Measurements from ENCODE around the gene FBXO33.
"Not testable (repeated sequence)": the region's sequence is repeated elsewhere in the genome, so short reads cannot be mapped to it uniquely, and the experiment has no call there.

The FBXO33 gene

GRCh38 chr14:39368261-39368959 is 63.8 kb downstream of the FBXO33 start:
- DNase-seq = peak; percentile 33

GRCh38 chr14:39367387-39367751 is 64.9 kb downstream of the FBXO33 start:
- DNase-seq = no peak

- no peak for DNase-seq
Observed at GRCh38 chr14:39366460-39367386, 65.5 kb downstream of the FBXO33 start.

- DNase-seq = no peak
Observed at GRCh38 chr14:39365354-39365753, 66.9 kb downstream of the FBXO33 start.

GRCh38 chr14:39364509-39364908 is 67.7 kb downstream of the FBXO33 start:
- no peak for DNase-seq

GRCh38 chr14:39361556-39361955 is 70.7 kb downstream of the FBXO33 start:
- not testable (repeated sequence) for DNase-seq

- no peak for DNase-seq
Observed at GRCh38 chr14:39360316-39360715, 71.9 kb downstream of the FBXO33 start.

- not testable (repeated sequence) for DNase-seq
Observed at GRCh38 chr14:39359069-39359468, 73.2 kb downstream of the FBXO33 start.

GRCh38 chr14:39351708-39352107 is 80.5 kb downstream of the FBXO33 start:
- DNase-seq = no peak

GRCh38 chr14:39350866-39351265 is 81.4 kb downstream of the FBXO33 start:
- DNase-seq = no peak

All from stimulated activated CD4-positive, alpha-beta T cell treated with anti-CD3 and anti-CD28 coated beads, Interleukin-15, amount 100 ng/mL, for 24 hours (primary cell).